Adrenal gland (tissue), 12 donors: ENCODE data around the gene IFIT1B. TPM values are rescaled to one million over a fixed set of nuclear protein-coding genes. Genes with fewer than 3 reads are reported as not detected.
"Not testable (repeated sequence)": the region's sequence is repeated elsewhere in the genome, so short reads cannot be mapped to it uniquely, and the experiment has no call there.

ENCODE experiments used
- DNase-seq, 7 donors: peaks; one replicate each; pipeline ENCODE4 v3.0.0-alpha.2; 2019 to 2020
- H3K27ac ChIP-seq, 5 donors: fragments of 200-600 bp; sonication (generic) in 4 of 5; 1 replicate in 3 of 5; 2 replicates in 2 of 5; pipeline versions ENCODE4 v1.5.1 to v1.8.0; 2016 to 2020; ENCODE audit warnings: mild to moderate bottlenecking in 1 of 5
- H3K27me3 ChIP-seq: fragments of 200-600 bp; 2 replicates; pipeline ENCODE4 v1.8.0; 2021
- H3K36me3 ChIP-seq, 2 donors: fragments of 200-600 bp; replicated peaks in 1 of 2; 1 replicate in 1 of 2; 2 replicates in 1 of 2; pipeline versions ENCODE4 v1.5.1 to v1.8.0; 2018 to 2022
- H3K4me1 ChIP-seq, 2 donors: fragments of 200-600 bp; replicated peaks in 1 of 2; 1 replicate in 1 of 2; 2 replicates in 1 of 2; pipeline versions ENCODE4 v1.5.1 to v1.8.0; 2018 to 2021
- H3K4me3 ChIP-seq, 4 donors: fragments of 200-600 bp; sonication (generic) in 3 of 4; one replicate each; pipeline ENCODE4 v1.5.1; 2016 to 2018
- H3K9me3 ChIP-seq, 3 donors: fragments of 200-600 bp; sonication (generic) in 1 of 3; replicated peaks in 1 of 3; 1 replicate in 2 of 3; 2 replicates in 1 of 3; pipeline versions ENCODE4 v1.5.1 to v1.8.0; 2016 to 2021
- CTCF ChIP-seq, 6 experiments: fragments of 450-650 bp in 4 of 6; fragments of 200-600 bp in 2 of 6; sonication (generic) in 1 of 6; IDR thresholded peaks; 1 replicate in 5 of 6; 2 replicates in 1 of 6; pipeline versions ENCODE4 v1.5.1 to v1.8.0; 2016 to 2021; ENCODE audit warnings: antibody characterized with exemption in 6 of 6, mild to moderate bottlenecking in 2 of 6, moderate library complexity in 1 of 6
- POLR2A ChIP-seq, 2 donors: fragments of 450-650 bp; IDR thresholded peaks; one replicate each; pipeline ENCODE4 v1.6.1; 2017; ENCODE audit warnings: antibody characterized with exemption in 2 of 2, mild to moderate bottlenecking in 2 of 2, moderate library complexity in 1 of 2
- WGBS, 4 donors: extraction: QIAGEN DNeasy Blood & Tissue Kit in 2 of 4; methylation state at CpG; one replicate each; pipeline versions ENCODE4 v1.1.5 to v1.1.7; 2013 to 2017; 5-methylcytosine and 5-hydroxymethylcytosine counted together
- intact Hi-C, 2 donors: fragments of 100-400 bp; cut with DNase I; formaldehyde crosslinking; loops; one replicate each; pipeline versions ENCODE4 v1.14.1 to v1.15.0; 2022 to 2023
- polyA plus RNA-seq, 3 donors: library from polyadenylated mRNA; stranded (reverse); fragments of 200-250 nt in 2 of 3; fragments of 350-450 nt in 1 of 3; fragmentation: Illumina TruSeq in 1 of 3; extraction: RNeasy Lipid Tissue Mini Kit (QIAGEN cat#74804) in 1 of 3; gene quantifications; one replicate each; pipeline ENCODE4 v1.2.3, GENCODE V29; 2013 to 2014
- total RNA-seq, 9 donors: library from RNA; depleted of rRNA in 4 of 9; stranded (reverse); fragments of >200 nt in 4 of 9; fragments of 120-200 nt in 1 of 9; fragmentation: NEBNext Ultra II Directional in 1 of 9; extraction: Animal tissue kit (Norgen Biotek cat#: 25700) in 1 of 9; gene quantifications; one replicate each; pipeline versions ENCODE4 v1.1.0 to v1.2.4, GENCODE V29; 2013 to 2023
- donor health status: healthy with polysubstance abuse.
- donor health status: Bipolar disorder and iron deficiency.
- donor health status: DM: yes; HTN: yes; CAD: no.
- donor health status: DM: no; HTN: no; CAD: no.
- donor health status: DM: no; HTN: no; CAD: no.
- donor health status: DM: yes; HTN: yes; CAD: no.

The IFIT1B gene
- total and polyA plus RNA-seq, 12 donors, result 0.07 to 1.7 (median 0.23) TPM; not detected in 8

GRCh38 chr10:89388806-89389205 is 10.9 kb downstream of the IFIT1B start:
- Histone ChIP-seq H3K27ac (no peak overlapping the region), H3K27me3 (no peaks in the 10 kb centered on the region), H3K9me3 (no peaks in the 10 kb centered on the region), H3K36me3 (no peaks in the 10 kb centered on the region), H3K4me1 (peaks cover 11 to 24% of the 10 kb centered on the region in 2 donors), H3K4me3 (no peak overlapping the region)
- WGBS, 4 donors, result 75 to 80% (median 76%) methylated on average over 2 of the region's 2 CpGs
- no peak for DNase-seq
- TF ChIP-seq POLR2A (IDR thresholded peaks at IDR 0.05) (no peak), CTCF (IDR thresholded peaks at IDR 0.05) (no peak)
- intact Hi-C loops, result no loop called here

- no peak for DNase-seq
- 72 to 84% (median 73%) methylated on average over 1 of the region's 1 CpG for WGBS, 4 donors
- Histone ChIP-seq H3K9me3 (no peaks in the 10 kb centered on the region), H3K4me1 (peaks cover 16 to 29% of the 10 kb centered on the region in 2 donors), H3K27ac (no peak overlapping the region), H3K36me3 (no peaks in the 10 kb centered on the region), H3K27me3 (no peaks in the 10 kb centered on the region), H3K4me3 (no peak overlapping the region)
- intact Hi-C loops, result no loop called here
- peak in 5 of 6 experiments; percentile 35 to 58 (median 43) for TF ChIP-seq CTCF (IDR thresholded peaks at IDR 0.05)
- no peak for TF ChIP-seq POLR2A (IDR thresholded peaks at IDR 0.05)
Observed at GRCh38 chr10:89389254-89389653, 11.4 kb downstream of the IFIT1B start.

- WGBS, 4 donors, result 87 to 89% (median 88%) methylated on average over 5 of the region's 5 CpGs
- TF ChIP-seq CTCF (IDR thresholded peaks at IDR 0.05) (no peak), POLR2A (IDR thresholded peaks at IDR 0.05) (no peak)
- no peaks in the 10 kb centered on the region for H3K27me3 ChIP-seq
- no peaks in the 10 kb centered on the region for H3K36me3 ChIP-seq
- peaks cover 17 to 40% of the 10 kb centered on the region in 2 donors for H3K4me1 ChIP-seq
- H3K9me3 ChIP-seq, result no peaks in the 10 kb centered on the region
- H3K27ac ChIP-seq, result no peak overlapping the region
- no peak overlapping the region for H3K4me3 ChIP-seq
- DNase-seq, result no peak
- intact Hi-C loops, result no loop called here
Observed at GRCh38 chr10:89390476-89391225, 12.8 kb downstream of the IFIT1B start.

GRCh38 chr10:89391226-89391576 is 13.3 kb downstream of the IFIT1B start:
- 93 to 96% (median 96%) methylated on average over 4 of the region's 4 CpGs for WGBS, 4 donors
- DNase-seq, H3K9me3 ChIP-seq, H3K36me3 ChIP-seq, H3K27me3 ChIP-seq, H3K4me3 ChIP-seq, intact Hi-C loops: not testable (repeated sequence)
- peak overlapping the region in 2 of 5 donors; percentile 82 to 88 for H3K27ac ChIP-seq
- peaks cover 17 to 40% of the 10 kb centered on the region in 2 donors for H3K4me1 ChIP-seq
